ENCODE results near the gene BLOC1S5.

BLOC1S5 gene

DNA sequence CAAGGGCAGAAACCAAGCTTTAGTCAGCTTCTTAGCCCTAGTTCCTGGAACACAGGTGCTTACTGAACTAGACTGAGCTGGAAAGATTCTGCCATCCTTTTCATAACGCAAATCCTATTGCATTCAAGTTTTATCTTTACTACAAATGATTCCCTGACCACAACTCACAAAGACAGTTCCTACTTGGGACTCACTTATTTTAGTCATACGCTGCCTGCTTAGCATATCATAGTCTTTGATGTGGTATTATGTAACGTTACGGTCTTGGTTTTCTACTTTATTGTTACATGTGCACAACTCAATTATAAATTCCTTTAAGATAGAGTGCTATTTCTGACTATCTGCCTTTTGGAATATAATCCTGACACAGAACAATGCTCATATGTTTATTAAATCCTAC is 59.1 kb downstream of the BLOC1S5 start:
- Histone ChIP-seq H3K4me2 (ENCODE audit: low read depth, low read length) (no peak overlapping the region), H2AFZ (ENCODE audit: low read length) (no peak overlapping the region), H3K27ac (ENCODE audit: low read length) (no peak overlapping the region), H3K36me3 (replicated peaks; ENCODE audit: insufficient read depth, low read length) (no peaks in the 10 kb centered on the region), H3K27me3 (replicated peaks; ENCODE audit: insufficient read depth, low read length) (no peaks in the 10 kb centered on the region), H3K9ac (ENCODE audit: low read length) (no peak overlapping the region), H3K4me1 (ENCODE audit: low read length) (no peaks in the 10 kb centered on the region), H3F3A (ENCODE audit: insufficient read depth, low read length) (no peaks in the 10 kb centered on the region), H3K9me2 (replicated peaks; ENCODE audit: insufficient read depth, low read length) (no peaks in the 10 kb centered on the region), H4K20me1 (ENCODE audit: insufficient read depth, low read length) (no peaks in the 10 kb centered on the region), H3K79me2 (ENCODE audit: low read length) (no peaks in the 10 kb centered on the region), H3K4me3 (ENCODE audit: low read length) (no peak overlapping the region), H3K9me3 (replicated peaks; ENCODE audit: insufficient read depth, low read length) (no peaks in the 10 kb centered on the region)
- TF ChIP-seq EZH2phosphoT487 (IDR thresholded peaks at IDR 0.05; ENCODE audit: low read length) (no peak), EZH2 (optimal IDR thresholded peaks at IDR 0.05; ENCODE audit: low read depth, low read length) (no peak)
- TF ChIP-seq, protein P1, sequence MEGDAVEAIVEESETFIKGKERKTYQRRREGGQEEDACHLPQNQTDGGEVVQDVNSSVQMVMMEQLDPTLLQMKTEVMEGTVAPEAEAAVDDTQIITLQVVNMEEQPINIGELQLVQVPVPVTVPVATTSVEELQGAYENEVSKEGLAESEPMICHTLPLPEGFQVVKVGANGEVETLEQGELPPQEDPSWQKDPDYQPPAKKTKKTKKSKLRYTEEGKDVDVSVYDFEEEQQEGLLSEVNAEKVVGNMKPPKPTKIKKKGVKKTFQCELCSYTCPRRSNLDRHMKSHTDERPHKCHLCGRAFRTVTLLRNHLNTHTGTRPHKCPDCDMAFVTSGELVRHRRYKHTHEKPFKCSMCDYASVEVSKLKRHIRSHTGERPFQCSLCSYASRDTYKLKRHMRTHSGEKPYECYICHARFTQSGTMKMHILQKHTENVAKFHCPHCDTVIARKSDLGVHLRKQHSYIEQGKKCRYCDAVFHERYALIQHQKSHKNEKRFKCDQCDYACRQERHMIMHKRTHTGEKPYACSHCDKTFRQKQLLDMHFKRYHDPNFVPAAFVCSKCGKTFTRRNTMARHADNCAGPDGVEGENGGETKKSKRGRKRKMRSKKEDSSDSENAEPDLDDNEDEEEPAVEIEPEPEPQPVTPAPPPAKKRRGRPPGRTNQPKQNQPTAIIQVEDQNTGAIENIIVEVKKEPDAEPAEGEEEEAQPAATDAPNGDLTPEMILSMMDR (IDR thresholded peaks at IDR 0.05; ENCODE audit: low read length): no peak
- no peak for DNase-seq

DNA sequence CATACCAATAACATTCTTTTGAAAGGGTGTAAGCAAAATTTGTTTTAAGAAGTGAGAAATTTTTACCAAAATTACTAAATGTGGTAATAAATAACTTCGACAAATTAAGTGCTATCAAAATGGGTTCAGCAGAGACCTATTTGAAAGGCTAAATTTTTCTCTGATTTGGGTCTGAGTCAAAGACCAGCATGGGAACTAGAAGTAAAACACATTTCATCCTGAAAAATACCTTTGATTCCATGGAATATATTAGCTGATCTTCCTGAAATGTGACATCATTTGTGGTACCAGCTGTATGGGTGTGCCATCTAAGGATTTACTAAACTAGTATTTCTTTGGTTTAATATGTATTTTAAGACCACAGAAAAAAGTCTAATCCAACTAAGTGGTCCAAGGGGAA is 63.6 kb downstream of the BLOC1S5 start:
- Histone ChIP-seq H3K36me3 (replicated peaks; ENCODE audit: insufficient read depth, low read length) (no peaks in the 10 kb centered on the region), H4K20me1 (ENCODE audit: insufficient read depth, low read length) (no peaks in the 10 kb centered on the region), H3K9me3 (replicated peaks; ENCODE audit: insufficient read depth, low read length) (no peaks in the 10 kb centered on the region), H3K79me2 (ENCODE audit: low read length) (no peaks in the 10 kb centered on the region), H3K4me2 (ENCODE audit: low read depth, low read length) (no peak overlapping the region), H3K9ac (ENCODE audit: low read length) (no peak overlapping the region), H3K4me1 (ENCODE audit: low read length) (no peaks in the 10 kb centered on the region), H3K27me3 (replicated peaks; ENCODE audit: insufficient read depth, low read length) (no peaks in the 10 kb centered on the region), H3K27ac (ENCODE audit: low read length) (no peak overlapping the region), H2AFZ (ENCODE audit: low read length) (no peak overlapping the region), H3K9me2 (replicated peaks; ENCODE audit: insufficient read depth, low read length) (no peaks in the 10 kb centered on the region), H3F3A (ENCODE audit: insufficient read depth, low read length) (no peaks in the 10 kb centered on the region), H3K4me3 (ENCODE audit: low read length) (no peak overlapping the region)
- TF ChIP-seq EZH2phosphoT487 (IDR thresholded peaks at IDR 0.05; ENCODE audit: low read length): no peak
- TF ChIP-seq EZH2 (optimal IDR thresholded peaks at IDR 0.05; ENCODE audit: low read depth, low read length): no peak
- TF ChIP-seq, protein P1 (IDR thresholded peaks at IDR 0.05; ENCODE audit: low read length): no peak
- DNase-seq: no peak

- Histone ChIP-seq H2AFZ (ENCODE audit: low read length) (no peak overlapping the region), H3F3A (ENCODE audit: insufficient read depth, low read length) (no peaks in the 10 kb centered on the region), H3K9me3 (replicated peaks; ENCODE audit: insufficient read depth, low read length) (no peaks in the 10 kb centered on the region), H3K79me2 (ENCODE audit: low read length) (no peaks in the 10 kb centered on the region), H3K27ac (ENCODE audit: low read length) (no peak overlapping the region), H4K20me1 (ENCODE audit: insufficient read depth, low read length) (no peaks in the 10 kb centered on the region), H3K9me2 (replicated peaks; ENCODE audit: insufficient read depth, low read length) (no peaks in the 10 kb centered on the region), H3K36me3 (replicated peaks; ENCODE audit: insufficient read depth, low read length) (no peaks in the 10 kb centered on the region), H3K9ac (ENCODE audit: low read length) (no peak overlapping the region), H3K4me3 (ENCODE audit: low read length) (no peak overlapping the region), H3K4me2 (ENCODE audit: low read depth, low read length) (no peak overlapping the region), H3K4me1 (ENCODE audit: low read length) (no peaks in the 10 kb centered on the region), H3K27me3 (replicated peaks; ENCODE audit: insufficient read depth, low read length) (no peaks in the 10 kb centered on the region)
- no peak for DNase-seq
- no peak for TF ChIP-seq EZH2 (optimal IDR thresholded peaks at IDR 0.05; ENCODE audit: low read depth, low read length)
- TF ChIP-seq, protein P1 (IDR thresholded peaks at IDR 0.05; ENCODE audit: low read length): no peak
- no peak for TF ChIP-seq EZH2phosphoT487 (IDR thresholded peaks at IDR 0.05; ENCODE audit: low read length)
Observed at GRCh38 chr6:8000188-8000596, 64.0 kb downstream of the BLOC1S5 start.
